HepG2 (cell line): ENCODE results near the gene FASTKD2. TPM values are rescaled to one million over a fixed set of nuclear protein-coding genes. Genes with fewer than 3 reads are reported as not detected.

Source experiments
- ATAC-seq: fragments of 200-7000 bp; cut with Tn5 transposase; 3 replicates; pipeline ENCODE4 v1.9.1; 2020; ENCODE audit warnings: mild to moderate bottlenecking, moderate library complexity
- BruUV-seq: library from RNA; stranded (reverse); fragments of 400-500 nt; replicated peaks from 2 replicates; lab custom pipeline; 2021; lab: Mats Ljungman, UMichigan
- CTCF ChIA-PET: fragments of 300-600 bp; formaldehyde crosslinking; extraction: SDS; loops from one replicate; lab custom pipeline; 2021; ENCODE audit warnings: low total read pairs, inconsistent platforms, low intra/inter-chr PET ratio; lab: Yijun Ruan, JAX
- POLR2A ChIA-PET: fragments of 350-600 bp; sonication (Branson Sonifier 250); formaldehyde crosslinking; loops from one replicate; lab custom pipeline; 2020; ENCODE audit warnings: antibody characterized with exemption, inconsistent platforms; lab: Yijun Ruan, JAX
- DNase-seq: peaks from one replicate; pipeline ENCODE4 v3.0.0-alpha.2; 2015; ENCODE audit warnings: low spot score
- FAIRE-seq: peaks from 3 replicates; lab custom pipeline; 2011; peaks lifted over from hg19 to GRCh38; lab: Jason Lieb, UNC
- H2AFZ ChIP-seq: one replicate; pipeline ENCODE4 v1.6.1; 2011; ENCODE audit warnings: low read length, inconsistent platforms
- H3K27ac ChIP-seq: fragments of 300-600 bp; 3 replicates; pipeline ENCODE4 v1.8.0; 2011; ENCODE audit warnings: mixed run types, mild to moderate bottlenecking, mixed read lengths, low read length, inconsistent platforms; ENCODE audit not compliant: insufficient read depth; ENCODE audit errors: extremely low read length
- H3K27me3 ChIP-seq, 2 experiments: fragments of 200-600 bp in 1 of 2; 2 replicates in 1 of 2; 3 replicates in 1 of 2; pipeline versions ENCODE4 v1.6.0 to v1.8.0; 2011; ENCODE audit warnings: low read length in 2 of 2, mild to moderate bottlenecking in 2 of 2, moderate library complexity in 2 of 2, inconsistent platforms in 1 of 2; ENCODE audit not compliant: insufficient read depth in 2 of 2, control insufficient read depth in 1 of 2
- H3K36me3 ChIP-seq, 2 experiments: fragments of 200-600 bp in 1 of 2; replicated peaks in 1 of 2; 2 replicates in 1 of 2; 3 replicates in 1 of 2; pipeline versions ENCODE4 v1.5.1 to v1.8.0; 2011; ENCODE audit warnings: low read length in 2 of 2, inconsistent platforms in 1 of 2; ENCODE audit not compliant: insufficient read depth in 2 of 2, control insufficient read depth in 1 of 2
- H3K4me1 ChIP-seq: 2 replicates; pipeline ENCODE4 v1.5.1; 2012; ENCODE audit warnings: low read length, inconsistent platforms; ENCODE audit not compliant: insufficient read depth
- H3K4me2 ChIP-seq: 2 replicates; pipeline ENCODE4 v1.6.0; 2011; ENCODE audit warnings: low read depth, low read length, inconsistent platforms
- H3K4me3 ChIP-seq, 3 experiments: fragments of 200-600 bp in 1 of 3; sonication (generic), shearing (Covaris generic) in 1 of 3; replicated peaks in 1 of 3; 2 replicates each; pipeline ENCODE4 v1.5.1; 2011 to 2016; ENCODE audit warnings: low read length in 3 of 3, inconsistent platforms in 2 of 3, low read depth in 2 of 3, mild to moderate bottlenecking in 2 of 3, control low read depth in 1 of 3, mixed read lengths in 1 of 3; ENCODE audit not compliant: insufficient read depth in 1 of 3
- H3K79me2 ChIP-seq: one replicate; pipeline ENCODE4 v1.6.1; 2011; ENCODE audit warnings: low read length, inconsistent platforms; ENCODE audit not compliant: insufficient read depth
- H3K9ac ChIP-seq: 2 replicates; pipeline ENCODE4 v1.6.0; 2011; ENCODE audit warnings: mild to moderate bottlenecking, low read depth, low read length, inconsistent platforms; ENCODE audit not compliant: insufficient read depth
- H3K9me3 ChIP-seq: 2 replicates; pipeline ENCODE4 v1.5.1; 2012; ENCODE audit warnings: mild to moderate bottlenecking, low read length
- H4K20me1 ChIP-seq: 2 replicates; pipeline ENCODE4 v1.6.0; 2011; ENCODE audit warnings: inconsistent platforms, mild to moderate bottlenecking, low read length, moderate library complexity; ENCODE audit not compliant: insufficient read depth
- AKNA ChIP-seq: sonication (generic); formaldehyde crosslinking; IDR thresholded peaks from 2 replicates; pipeline ENCODE4 v1.4.0; 2020; ENCODE audit warnings: missing genetic modification reagents, borderline replicate concordance
- MAFF ChIP-seq: IDR thresholded peaks from 2 replicates; pipeline ENCODE4 v1.6.1; 2011; ENCODE audit warnings: low read depth, low read length, improper control_type of control experiment
- MAFK ChIP-seq, 2 experiments: IDR thresholded peaks in 1 of 2; conservative IDR thresholded peaks in 1 of 2; 2 replicates each; pipeline ENCODE4 v1.6.1; 2011; ENCODE audit warnings: improper control_type of control experiment in 2 of 2, low read length in 2 of 2
- WGBS: methylation state at CpG from one replicate; pipeline ENCODE4 v1.1.6; 2017; ENCODE audit warnings: low lambda C conversion rate; 5-methylcytosine and 5-hydroxymethylcytosine counted together
- in situ Hi-C: cut with HindIII; loops from 2 replicates; pipeline ENCODE4 v1.10.0; 2017; ENCODE audit warnings: low pct_unique_long_range_greater_than_20kb; ENCODE audit not compliant: extremely low pct_ligation_motif_present
- intact Hi-C: fragments of 100-400 bp; cut with micrococcal nuclease; formaldehyde crosslinking; loops from one replicate; pipeline ENCODE4 v1.10.0; 2022; ENCODE audit not compliant: unreplicated experiment
- polyA plus RNA-seq, 8 experiments: library from polyadenylated mRNA; depleted of rRNA in 3 of 8; stranded (reverse) in 7 of 8; unstranded in 1 of 8; fragments of >200 nt; fragmentation: Illumina TruSeq in 4 of 8; extraction: Trizol in 4 of 8; gene quantifications; 2 replicates each; pipeline versions ENCODE4 v1.2.1 to v1.2.3, GENCODE V29; 2011 to 2016; ENCODE audit warnings: low read depth in 4 of 8, missing spikeins in 1 of 8, mixed read lengths in 1 of 8; ENCODE audit not compliant: insufficient read depth in 1 of 8
- total RNA-seq, 5 experiments: library from RNA; depleted of rRNA; stranded (reverse); fragments of >200 nt; fragmentation: Illumina TruSeq; extraction: Trizol; gene quantifications; 2 replicates each; pipeline ENCODE4 v1.2.3, GENCODE V29; 2016; ENCODE audit warnings: low read depth in 1 of 5

FASTKD2 gene
- total and polyA plus RNA-seq, 2 of the 13 experiments (the other 11 are each of a cell fraction or from before 2014, with no cell fraction given): 41.1 to 77.8 TPM

DNA sequence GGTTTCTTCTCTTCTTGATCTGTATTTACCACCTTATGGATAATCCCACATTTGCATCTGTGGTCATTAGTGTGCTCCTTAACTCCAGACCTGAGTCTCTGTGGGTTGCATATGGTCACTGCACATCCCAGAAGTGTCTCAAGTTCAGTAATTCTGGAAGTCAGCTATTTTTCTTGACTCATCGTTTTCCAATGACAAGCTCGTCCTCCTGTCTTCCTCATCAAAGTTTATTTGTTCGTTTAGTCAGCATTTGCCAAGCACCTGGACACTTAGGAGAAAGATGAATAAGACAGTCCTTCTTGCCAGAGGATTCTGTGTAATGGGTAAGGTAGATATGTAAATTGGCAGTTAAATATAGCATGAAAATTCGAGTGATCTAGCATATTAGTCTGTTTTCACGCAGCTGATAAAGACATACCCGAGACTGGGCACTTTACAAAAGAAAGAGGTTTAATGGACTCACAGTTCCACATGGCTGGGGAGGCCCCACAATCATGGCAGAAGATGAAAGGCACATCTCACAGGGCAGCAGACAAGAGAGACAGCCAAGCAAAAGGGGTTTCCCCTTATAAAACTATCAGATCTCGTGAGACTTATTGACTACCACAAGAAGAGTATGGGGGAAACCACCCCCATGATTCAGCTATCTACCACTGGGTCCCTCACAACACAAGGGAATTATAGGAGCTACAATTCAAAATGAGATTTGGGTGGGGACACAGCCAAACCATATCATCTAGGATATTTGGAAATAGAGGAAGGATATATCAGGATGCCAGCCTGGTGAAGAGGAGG is 19.4 kb downstream of the FASTKD2 start:
- WGBS: 92% methylated on average over 7 of the region's 7 CpGs
- no peaks in the 10 kb centered on the region for H3K4me1 ChIP-seq
- in situ Hi-C loops: loop anchor here (5.0 kb wide), 1 partner anchor 92 kb away; no protein-coding TSS in a partner anchor
- CTCF ChIA-PET: no interaction called here
- peaks cover 44 to 86% of the 10 kb centered on the region in 2 experiments for H3K36me3 ChIP-seq
- DNase-seq: no peak
- peaks cover 9% of the 10 kb centered on the region; the same call in 1 of the 2 replicates for H3K9me3 ChIP-seq
- intact Hi-C loops: no loop called here
- H4K20me1 ChIP-seq: peaks cover 10% of the 10 kb centered on the region
- no TSS peak for BruUV-seq
- H3K4me2 ChIP-seq: no peak overlapping the region
- no peaks in the 10 kb centered on the region for H3K27me3 ChIP-seq
- FAIRE-seq: no peak
- no peak for TF ChIP-seq AKNA
- TF ChIP-seq MAFK (conservative IDR thresholded peaks at IDR 0.05 in 1 of 2, IDR thresholded peaks at IDR 0.05 in 1 of 2; ENCODE audit: low read length in 2 of 2): peak; percentile 51 to 62; a peak in 3 of 4 replicates
- TF ChIP-seq MAFF: peak; percentile 67
- TF ChIP-seq, all 625 proteins: peak for 2
- H2AFZ ChIP-seq: no peak overlapping the region
- no peak overlapping the region for H3K4me3 ChIP-seq
- POLR2A ChIA-PET: no interaction called here
- peaks cover 7% of the 10 kb centered on the region for H3K79me2 ChIP-seq
- no peak for ATAC-seq
- H3K27ac ChIP-seq: no peak overlapping the region
- no peak overlapping the region for H3K9ac ChIP-seq
